Measurements from ENCODE around the gene PDE4D.

PDE4D gene

DNA sequence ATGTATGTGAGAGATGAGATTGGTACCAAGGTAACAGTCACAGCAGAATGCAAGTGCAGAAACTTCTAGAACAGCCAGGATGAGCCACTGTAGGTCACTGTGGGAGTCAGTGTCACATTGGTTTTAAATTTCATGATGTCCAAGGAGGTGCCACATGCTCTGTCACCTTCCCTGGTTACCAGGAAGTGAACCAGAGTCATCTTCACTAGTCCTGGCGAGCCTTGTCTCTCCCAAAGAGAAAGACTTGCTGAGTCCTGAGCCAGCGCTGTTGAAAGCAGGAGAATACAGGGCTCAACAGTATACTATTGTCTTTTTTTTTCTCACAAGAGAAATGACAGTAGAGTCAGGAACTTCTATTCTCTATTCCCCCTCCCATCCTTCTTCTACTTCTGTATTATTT, 695.2 kb downstream of the PDE4D start:
- no peak overlapping the region for H3K4me3 ChIP-seq (replicated peaks; ENCODE audit: insufficient read depth, low read length)
- no peaks in the 10 kb centered on the region for H3K27me3 ChIP-seq (ENCODE audit: insufficient read depth, poor library complexity, severe bottlenecking)
- TF ChIP-seq, protein P1, sequence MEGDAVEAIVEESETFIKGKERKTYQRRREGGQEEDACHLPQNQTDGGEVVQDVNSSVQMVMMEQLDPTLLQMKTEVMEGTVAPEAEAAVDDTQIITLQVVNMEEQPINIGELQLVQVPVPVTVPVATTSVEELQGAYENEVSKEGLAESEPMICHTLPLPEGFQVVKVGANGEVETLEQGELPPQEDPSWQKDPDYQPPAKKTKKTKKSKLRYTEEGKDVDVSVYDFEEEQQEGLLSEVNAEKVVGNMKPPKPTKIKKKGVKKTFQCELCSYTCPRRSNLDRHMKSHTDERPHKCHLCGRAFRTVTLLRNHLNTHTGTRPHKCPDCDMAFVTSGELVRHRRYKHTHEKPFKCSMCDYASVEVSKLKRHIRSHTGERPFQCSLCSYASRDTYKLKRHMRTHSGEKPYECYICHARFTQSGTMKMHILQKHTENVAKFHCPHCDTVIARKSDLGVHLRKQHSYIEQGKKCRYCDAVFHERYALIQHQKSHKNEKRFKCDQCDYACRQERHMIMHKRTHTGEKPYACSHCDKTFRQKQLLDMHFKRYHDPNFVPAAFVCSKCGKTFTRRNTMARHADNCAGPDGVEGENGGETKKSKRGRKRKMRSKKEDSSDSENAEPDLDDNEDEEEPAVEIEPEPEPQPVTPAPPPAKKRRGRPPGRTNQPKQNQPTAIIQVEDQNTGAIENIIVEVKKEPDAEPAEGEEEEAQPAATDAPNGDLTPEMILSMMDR (IDR thresholded peaks at IDR 0.05; ENCODE audit: insufficient read depth, low read length): no peak
- TF ChIP-seq, protein P2, sequence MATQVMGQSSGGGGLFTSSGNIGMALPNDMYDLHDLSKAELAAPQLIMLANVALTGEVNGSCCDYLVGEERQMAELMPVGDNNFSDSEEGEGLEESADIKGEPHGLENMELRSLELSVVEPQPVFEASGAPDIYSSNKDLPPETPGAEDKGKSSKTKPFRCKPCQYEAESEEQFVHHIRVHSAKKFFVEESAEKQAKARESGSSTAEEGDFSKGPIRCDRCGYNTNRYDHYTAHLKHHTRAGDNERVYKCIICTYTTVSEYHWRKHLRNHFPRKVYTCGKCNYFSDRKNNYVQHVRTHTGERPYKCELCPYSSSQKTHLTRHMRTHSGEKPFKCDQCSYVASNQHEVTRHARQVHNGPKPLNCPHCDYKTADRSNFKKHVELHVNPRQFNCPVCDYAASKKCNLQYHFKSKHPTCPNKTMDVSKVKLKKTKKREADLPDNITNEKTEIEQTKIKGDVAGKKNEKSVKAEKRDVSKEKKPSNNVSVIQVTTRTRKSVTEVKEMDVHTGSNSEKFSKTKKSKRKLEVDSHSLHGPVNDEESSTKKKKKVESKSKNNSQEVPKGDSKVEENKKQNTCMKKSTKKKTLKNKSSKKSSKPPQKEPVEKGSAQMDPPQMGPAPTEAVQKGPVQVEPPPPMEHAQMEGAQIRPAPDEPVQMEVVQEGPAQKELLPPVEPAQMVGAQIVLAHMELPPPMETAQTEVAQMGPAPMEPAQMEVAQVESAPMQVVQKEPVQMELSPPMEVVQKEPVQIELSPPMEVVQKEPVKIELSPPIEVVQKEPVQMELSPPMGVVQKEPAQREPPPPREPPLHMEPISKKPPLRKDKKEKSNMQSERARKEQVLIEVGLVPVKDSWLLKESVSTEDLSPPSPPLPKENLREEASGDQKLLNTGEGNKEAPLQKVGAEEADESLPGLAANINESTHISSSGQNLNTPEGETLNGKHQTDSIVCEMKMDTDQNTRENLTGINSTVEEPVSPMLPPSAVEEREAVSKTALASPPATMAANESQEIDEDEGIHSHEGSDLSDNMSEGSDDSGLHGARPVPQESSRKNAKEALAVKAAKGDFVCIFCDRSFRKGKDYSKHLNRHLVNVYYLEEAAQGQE (IDR thresholded peaks at IDR 0.05; ENCODE audit: insufficient replicate concordance, low read depth): no peak
- TF ChIP-seq SPI1 (IDR thresholded peaks at IDR 0.05; ENCODE audit: borderline replicate concordance, low read depth) (no peak), GABPA (IDR thresholded peaks at IDR 0.05; ENCODE audit: low read depth) (no peak), POLR2AphosphoS5 (IDR thresholded peaks at IDR 0.05; ENCODE audit: low read depth) (no peak)
- no peak for DNase-seq (ENCODE audit: low read depth in 1 of 2, low spot score in 1 of 2)
- no peak overlapping the region for H3K27ac ChIP-seq (replicated peaks)

DNA sequence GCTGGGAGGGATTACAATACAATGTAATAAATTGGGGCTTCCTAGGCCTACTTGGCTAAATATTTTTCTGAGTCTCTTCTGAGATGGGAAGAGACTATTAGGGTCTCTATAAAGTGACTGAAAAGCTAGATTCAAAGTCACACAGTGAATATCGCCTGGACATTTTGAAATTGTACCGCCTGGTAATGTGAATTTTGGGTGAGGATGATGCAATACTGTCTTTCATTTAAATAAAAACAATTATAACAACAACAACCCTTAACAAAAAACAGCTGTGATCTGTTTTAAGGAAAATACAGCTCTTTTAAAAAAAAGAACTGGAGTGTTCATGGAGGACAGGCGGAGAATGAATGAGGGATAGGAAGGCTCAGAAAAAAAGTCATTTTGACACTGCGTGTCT, 695.6 kb downstream of the PDE4D start:
- no peak for DNase-seq (ENCODE audit: low read depth in 1 of 2, low spot score in 1 of 2)
- TF ChIP-seq POLR2AphosphoS5 (IDR thresholded peaks at IDR 0.05; ENCODE audit: low read depth) (no peak), GABPA (IDR thresholded peaks at IDR 0.05; ENCODE audit: low read depth) (no peak), SPI1 (IDR thresholded peaks at IDR 0.05; ENCODE audit: borderline replicate concordance, low read depth) (no peak)
- TF ChIP-seq, protein P1 (IDR thresholded peaks at IDR 0.05; ENCODE audit: insufficient read depth, low read length): no peak
- TF ChIP-seq, protein P2 (IDR thresholded peaks at IDR 0.05; ENCODE audit: insufficient replicate concordance, low read depth): no peak
- Histone ChIP-seq H3K27ac (replicated peaks) (no peak overlapping the region), H3K4me3 (replicated peaks; ENCODE audit: insufficient read depth, low read length) (no peak overlapping the region), H3K27me3 (ENCODE audit: insufficient read depth, poor library complexity, severe bottlenecking) (no peaks in the 10 kb centered on the region)

DNA sequence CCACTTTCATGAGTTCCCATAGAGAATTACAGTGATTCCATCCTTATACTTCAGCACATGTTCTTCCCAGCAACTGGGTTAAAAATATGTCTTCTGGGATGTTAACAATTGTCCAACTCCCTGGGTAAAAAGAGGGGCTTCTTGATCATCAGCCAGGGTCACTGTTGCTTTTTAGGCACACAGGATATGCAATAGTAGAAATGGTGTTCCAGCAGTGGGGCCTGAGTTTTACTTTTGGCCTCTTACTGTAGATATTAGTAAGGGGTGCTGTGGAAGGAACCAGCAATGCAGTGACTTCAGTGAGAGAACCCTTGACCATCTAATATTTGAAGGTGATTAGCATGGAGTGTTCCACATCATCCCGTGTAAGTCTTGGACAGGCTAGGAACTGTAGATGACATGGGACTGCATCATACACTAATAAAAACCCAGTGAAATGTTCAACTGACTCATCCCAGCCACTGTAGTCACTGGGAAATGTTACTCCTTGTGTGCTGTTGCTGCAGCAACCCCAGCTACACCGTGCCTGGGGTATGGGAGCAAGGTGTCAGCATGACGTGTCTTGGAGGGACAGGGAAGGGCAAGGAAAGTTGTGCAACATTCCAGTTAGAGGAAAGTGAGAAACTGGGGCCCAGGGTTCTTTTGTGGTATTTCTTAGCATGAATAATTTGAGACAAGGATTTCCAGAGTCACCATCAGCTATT, 699.8 kb downstream of the PDE4D start:
- TF ChIP-seq POLR2AphosphoS5 (IDR thresholded peaks at IDR 0.05; ENCODE audit: low read depth): no peak
- TF ChIP-seq SPI1 (IDR thresholded peaks at IDR 0.05; ENCODE audit: borderline replicate concordance, low read depth): no peak
- no peak for TF ChIP-seq GABPA (IDR thresholded peaks at IDR 0.05; ENCODE audit: low read depth)
- TF ChIP-seq, protein P1 (IDR thresholded peaks at IDR 0.05; ENCODE audit: insufficient read depth, low read length): no peak
- TF ChIP-seq, protein P2 (IDR thresholded peaks at IDR 0.05; ENCODE audit: insufficient replicate concordance, low read depth): no peak
- Histone ChIP-seq H3K4me3 (replicated peaks; ENCODE audit: insufficient read depth, low read length) (no peak overlapping the region), H3K27me3 (ENCODE audit: insufficient read depth, poor library complexity, severe bottlenecking) (no peaks in the 10 kb centered on the region), H3K27ac (replicated peaks) (no peak overlapping the region)
- peak in 1 of 2 experiments; percentile 1 for DNase-seq (ENCODE audit: low read depth in 1 of 2, low spot score in 1 of 2)
